RWPE2 (cell line): ENCODE results near the gene ACSF3.

Experiments
- ATAC-seq: fragments of 200-7000 bp; cut with Tn5 transposase; 3 replicates; pipeline ENCODE4 v1.9.1; 2021; ENCODE audit warnings: low read depth
- DNase-seq: peaks from one replicate; pipeline ENCODE4 v3.0.0-alpha.2; 2020; ENCODE audit warnings: low spot score
- H3K27ac ChIP-seq: fragments of 450-650 bp; 2 replicates; pipeline ENCODE4 v1.5.1; 2017; ENCODE audit warnings: mild to moderate bottlenecking; ENCODE audit not compliant: poor library complexity, severe bottlenecking
- H3K27me3 ChIP-seq: fragments of 250-450 bp; sonication (Bioruptor Pico); 2 replicates; pipeline ENCODE4 v1.5.1; 2021; ENCODE audit warnings: mild to moderate bottlenecking, moderate library complexity; ENCODE audit not compliant: insufficient read depth, poor library complexity, severe bottlenecking
- H3K36me3 ChIP-seq: fragments of 250-450 bp; sonication (Bioruptor Pico); 2 replicates; pipeline ENCODE4 v1.5.1; 2020; ENCODE audit warnings: low read depth, mild to moderate bottlenecking, moderate library complexity
- H3K4me1 ChIP-seq: fragments of 250-450 bp; sonication (Bioruptor Pico); 2 replicates; pipeline ENCODE4 v1.5.1; 2021; ENCODE audit warnings: mild to moderate bottlenecking, moderate library complexity; ENCODE audit not compliant: insufficient read depth, poor library complexity, severe bottlenecking
- H3K4me3 ChIP-seq: fragments of 250-450 bp; sonication (Bioruptor Pico); 2 replicates; pipeline ENCODE4 v1.5.1; 2021; ENCODE audit warnings: mild to moderate bottlenecking, moderate library complexity; ENCODE audit not compliant: severe bottlenecking
- H3K9me3 ChIP-seq: fragments of 250-450 bp; sonication (Bioruptor Pico); 2 replicates; pipeline ENCODE4 v1.5.1; 2021; ENCODE audit warnings: mild to moderate bottlenecking, moderate library complexity; ENCODE audit not compliant: severe bottlenecking
- CTCF ChIP-seq: fragments of 450-650 bp; IDR thresholded peaks from one replicate; pipeline ENCODE4 v1.5.1; 2017; ENCODE audit warnings: mild to moderate bottlenecking, moderate library complexity; ENCODE audit not compliant: poor library complexity, severe bottlenecking

ACSF3 gene

DNA sequence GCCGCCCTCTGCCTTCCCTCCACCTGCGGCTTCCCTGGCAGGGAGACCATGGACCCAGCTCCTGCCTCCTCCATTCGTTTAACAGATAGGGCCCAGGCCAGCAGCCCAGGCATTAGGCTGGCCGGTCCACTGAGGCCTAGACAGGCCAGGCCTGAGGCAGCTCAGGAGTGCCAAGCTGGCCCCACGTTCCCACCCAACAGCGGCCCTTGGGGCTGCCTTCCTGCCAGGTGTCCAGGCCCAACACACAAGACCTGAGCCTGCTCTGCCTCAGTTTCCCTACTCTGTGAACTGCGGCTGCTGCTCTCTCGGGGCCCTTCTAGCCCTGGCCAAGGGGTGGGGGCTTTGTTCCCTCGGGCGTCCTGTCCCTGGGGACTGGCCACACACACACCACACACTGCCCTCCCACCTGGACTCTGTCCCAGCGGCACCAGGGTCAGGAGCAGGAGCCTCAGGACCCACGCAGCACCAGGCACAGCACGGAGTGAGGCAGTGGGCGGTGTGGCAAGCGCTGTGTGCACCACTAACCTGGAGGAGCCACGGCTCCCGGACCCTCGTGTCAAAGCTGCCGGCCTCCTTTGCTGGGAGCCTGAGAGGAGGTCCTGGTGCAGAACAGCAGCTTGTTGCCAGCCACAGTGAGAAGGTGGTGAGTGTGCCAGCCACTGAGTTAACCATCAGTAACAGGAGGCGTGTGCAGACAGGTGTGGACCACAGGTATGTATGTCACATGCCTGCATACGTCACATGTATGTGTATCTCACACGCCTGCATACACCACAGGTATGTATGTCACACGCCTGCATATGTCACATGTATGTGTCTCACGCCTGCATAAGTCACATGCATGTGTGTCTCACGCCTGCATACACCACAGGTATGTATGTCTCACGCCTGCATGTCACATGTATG, 63.3 kb downstream of the ACSF3 start:
- ATAC-seq (no peak; the same call in 2 of the 3 replicates), DNase-seq (no peak)
- no peak overlapping the region for H3K27ac ChIP-seq
- no peaks in the 10 kb centered on the region for H3K9me3 ChIP-seq
- TF ChIP-seq CTCF: no peak
- no peaks in the 10 kb centered on the region for H3K4me1 ChIP-seq
- H3K36me3 ChIP-seq: no peaks in the 10 kb centered on the region
- H3K27me3 ChIP-seq: no peaks in the 10 kb centered on the region
- H3K4me3 ChIP-seq: no peak overlapping the region

DNA sequence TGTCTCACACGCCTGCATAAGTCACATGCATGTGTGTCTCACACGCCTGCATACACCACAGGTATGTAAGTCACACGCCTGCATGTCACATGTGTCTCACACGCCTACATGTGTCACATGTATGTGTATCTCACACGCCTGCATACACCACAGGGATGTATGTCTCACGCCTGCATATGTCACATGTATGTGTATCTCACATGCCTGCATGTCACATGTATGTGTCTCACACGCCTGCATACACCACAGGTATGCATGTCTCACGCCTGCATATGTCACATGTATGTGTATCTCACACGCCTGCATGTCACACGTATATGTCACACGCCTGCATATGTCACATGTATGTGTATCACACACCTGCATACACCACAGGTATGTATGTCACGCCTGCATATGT, 64.1 kb downstream of the ACSF3 start:
- no peak for ATAC-seq
- Histone ChIP-seq H3K27ac (no peak overlapping the region), H3K4me1 (no peaks in the 10 kb centered on the region), H3K4me3 (no peak overlapping the region), H3K27me3 (no peaks in the 10 kb centered on the region), H3K36me3 (no peaks in the 10 kb centered on the region), H3K9me3 (no peaks in the 10 kb centered on the region)
- no peak for TF ChIP-seq CTCF
- no peak for DNase-seq

GRCh38 chr16:89159066-89159849, 65.6 kb downstream of the ACSF3 start:
- H3K4me1 ChIP-seq: no peaks in the 10 kb centered on the region
- H3K27me3 ChIP-seq: no peaks in the 10 kb centered on the region
- TF ChIP-seq CTCF: no peak
- H3K36me3 ChIP-seq: no peaks in the 10 kb centered on the region
- no peaks in the 10 kb centered on the region for H3K9me3 ChIP-seq
- ATAC-seq (no peak), DNase-seq (no peak)
- no peak overlapping the region for H3K27ac ChIP-seq
- no peak overlapping the region for H3K4me3 ChIP-seq

- no peaks in the 10 kb centered on the region for H3K9me3 ChIP-seq
- no peaks in the 10 kb centered on the region for H3K27me3 ChIP-seq
- no peak for DNase-seq
- no peak for TF ChIP-seq CTCF
- H3K4me3 ChIP-seq: no peak overlapping the region
- H3K27ac ChIP-seq: no peak overlapping the region
- ATAC-seq: no peak
- no peaks in the 10 kb centered on the region for H3K36me3 ChIP-seq
- no peaks in the 10 kb centered on the region for H3K4me1 ChIP-seq
These were observed 66.2 kb downstream of the ACSF3 start for GRCh38 chr16:89159850-89160354.
